Stimulated activated CD8-positive, alpha-beta memory T cell treated with anti-CD3 and anti-CD28 coated beads, Interleukin-15, amount 100 ng/mL, for 24 hours (primary cell): ENCODE results near the gene MAP1LC3B.

Experiments used
- DNase-seq: peaks from one replicate; pipeline ENCODE4 v3.0.0-alpha.2; 2020; ENCODE audit warnings: low read depth

Gene MAP1LC3B

DNA sequence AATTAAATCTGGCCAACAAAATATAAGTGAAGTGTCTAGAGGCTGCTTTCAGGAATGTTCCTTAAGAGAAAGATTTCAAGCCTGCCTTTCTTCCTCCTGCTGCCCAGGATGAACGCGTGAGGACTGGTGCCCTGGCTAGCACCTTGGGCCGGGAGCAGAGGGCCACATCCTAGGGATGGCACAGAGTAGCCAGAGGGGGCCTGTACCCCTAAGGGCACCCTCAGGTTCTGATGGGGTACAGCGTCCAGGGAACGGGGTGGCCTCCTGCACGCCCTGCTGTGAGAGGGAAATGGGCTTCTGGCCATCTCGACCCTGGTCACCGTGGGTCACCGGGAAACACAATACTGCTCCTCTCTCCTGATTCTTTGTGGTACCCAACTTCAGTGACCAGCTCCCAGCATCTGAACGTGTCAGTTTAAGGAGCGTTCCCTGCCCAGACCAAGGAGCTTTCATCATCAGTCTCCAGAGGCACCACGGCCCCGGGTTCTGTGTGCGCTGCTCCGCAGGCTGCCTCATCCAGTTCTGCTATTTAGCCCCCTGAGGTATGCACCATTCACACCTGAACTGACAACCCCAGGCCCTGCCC, 40.3 kb downstream of the MAP1LC3B start:
- no peak for DNase-seq

DNA sequence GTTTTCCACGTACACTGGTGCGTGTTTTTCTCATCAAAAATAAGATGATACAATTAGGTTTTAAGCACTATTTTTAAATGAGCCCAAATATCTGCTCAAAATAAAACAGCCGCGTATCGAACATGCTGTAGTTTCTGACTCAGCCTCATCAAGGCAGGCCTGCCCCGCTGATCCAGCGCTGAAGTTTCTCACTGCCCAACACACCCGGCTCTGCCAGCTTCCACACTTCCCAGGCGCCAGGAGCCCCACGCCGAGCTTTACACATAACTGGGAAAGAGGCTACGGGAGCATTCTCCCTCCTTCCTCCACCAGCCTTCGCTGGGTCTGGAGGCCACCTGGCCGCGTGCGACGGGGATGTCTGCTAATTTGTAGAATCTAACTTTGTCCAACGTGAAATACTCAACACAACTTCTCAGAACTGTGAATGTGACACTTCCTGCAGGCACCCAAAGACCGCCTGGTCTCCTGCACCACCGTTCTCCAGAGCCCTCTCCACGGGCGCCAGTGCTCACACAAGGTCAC, 42.1 kb downstream of the MAP1LC3B start:
- no peak for DNase-seq

DNA sequence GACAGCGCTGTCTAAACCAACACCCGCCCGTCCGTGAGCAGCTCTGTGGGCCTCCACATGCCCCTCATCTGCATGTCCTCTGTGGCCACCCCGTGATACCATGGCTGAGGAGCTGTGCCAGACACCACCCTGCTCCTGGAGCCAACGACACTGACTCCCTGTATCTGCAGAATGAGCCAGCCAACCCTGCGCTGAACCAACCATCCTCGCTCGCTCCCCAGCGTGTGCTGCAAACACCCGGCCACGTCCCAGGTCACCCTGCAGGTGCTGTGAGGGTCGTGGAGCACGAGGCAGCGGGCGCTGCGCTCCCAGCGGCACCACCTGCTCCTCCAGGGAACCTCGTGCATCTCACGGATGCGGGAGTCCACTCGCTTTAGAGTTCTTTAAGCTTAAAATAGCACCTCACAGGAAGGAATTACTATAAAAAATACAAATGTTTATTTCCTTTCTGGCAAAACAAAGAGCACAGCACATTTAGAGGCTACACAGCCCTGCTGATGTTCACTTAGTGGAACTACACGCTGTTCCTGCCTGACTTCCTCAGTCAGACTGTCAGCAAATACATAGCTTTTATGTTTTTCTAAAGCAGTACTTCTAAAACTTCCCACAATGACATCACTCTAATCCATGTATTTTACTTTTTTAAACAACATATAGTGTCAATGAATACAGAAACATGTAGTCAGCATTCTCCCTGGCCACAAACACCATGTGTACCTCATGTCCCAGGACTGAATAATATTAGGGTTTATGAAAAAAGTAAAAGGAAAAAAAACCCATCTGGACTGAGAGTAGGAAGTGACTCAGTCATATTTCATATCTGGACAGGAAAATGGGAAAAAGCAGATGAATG, 43.5 kb downstream of the MAP1LC3B start:
- DNase-seq = no peak

DNA sequence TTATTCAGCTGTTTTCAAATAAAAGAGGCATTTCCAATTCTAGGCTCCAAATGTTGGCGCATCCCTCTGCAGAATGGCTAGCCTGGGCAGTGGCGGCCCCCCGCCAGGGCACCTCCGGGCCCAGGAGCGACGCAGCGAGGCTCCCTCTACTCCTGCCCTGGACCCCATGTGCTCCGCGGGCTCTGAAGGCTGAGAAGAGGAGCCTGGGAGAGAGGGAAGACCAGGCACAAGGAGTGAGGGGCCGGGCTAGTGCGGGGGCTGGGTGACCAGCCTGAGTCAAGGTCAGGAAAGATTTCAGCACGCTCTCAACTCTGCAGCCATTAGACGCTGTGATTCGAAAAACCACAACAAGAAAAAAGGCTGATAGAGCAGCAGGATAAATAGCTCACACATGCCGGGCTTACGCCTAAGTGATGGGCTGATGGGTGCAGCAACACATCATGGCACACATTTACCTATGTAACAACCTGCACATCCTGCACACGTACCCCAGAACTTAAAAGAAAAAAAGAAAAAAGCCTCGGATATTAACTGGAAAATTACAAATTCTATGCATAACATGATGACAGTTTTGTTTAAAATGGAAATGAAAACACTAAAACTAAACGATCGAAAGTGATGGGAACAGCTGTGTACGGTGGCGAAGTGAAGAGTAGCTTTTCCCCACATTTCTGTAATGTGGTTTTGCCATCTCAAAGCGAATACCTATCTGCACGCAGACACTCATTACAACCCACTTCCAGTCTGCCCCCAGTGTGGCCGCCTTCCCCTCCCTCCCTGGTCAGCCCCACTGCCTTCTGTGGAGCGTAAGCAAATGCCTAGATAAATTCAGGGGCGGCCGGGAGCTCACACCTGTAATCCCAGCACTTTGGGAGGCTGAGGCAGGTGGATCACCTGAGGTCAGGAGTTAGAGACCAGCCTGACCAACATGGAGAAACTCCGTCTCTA, 44.4 kb downstream of the MAP1LC3B start:
- no peak for DNase-seq

DNA sequence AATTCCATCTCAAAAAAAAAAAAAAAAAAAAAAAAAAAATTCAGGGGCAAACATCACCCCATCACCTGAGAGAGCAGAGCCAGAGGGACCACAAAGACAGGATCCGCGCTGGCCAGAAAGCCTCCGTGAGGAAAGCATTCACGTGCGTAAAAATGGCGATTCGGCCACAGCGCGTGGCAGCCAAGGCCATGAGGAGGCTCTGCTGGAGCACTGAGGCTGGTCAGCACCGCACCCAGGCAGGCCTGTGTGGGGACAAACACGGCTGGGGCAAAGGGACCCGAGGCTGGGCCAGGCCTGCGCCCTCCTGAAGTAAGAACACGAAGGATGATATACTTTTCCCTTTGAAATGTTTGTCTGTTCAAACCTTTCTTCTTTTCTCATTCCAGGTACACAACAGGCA, 45.2 kb downstream of the MAP1LC3B start:
- DNase-seq = no peak

DNA sequence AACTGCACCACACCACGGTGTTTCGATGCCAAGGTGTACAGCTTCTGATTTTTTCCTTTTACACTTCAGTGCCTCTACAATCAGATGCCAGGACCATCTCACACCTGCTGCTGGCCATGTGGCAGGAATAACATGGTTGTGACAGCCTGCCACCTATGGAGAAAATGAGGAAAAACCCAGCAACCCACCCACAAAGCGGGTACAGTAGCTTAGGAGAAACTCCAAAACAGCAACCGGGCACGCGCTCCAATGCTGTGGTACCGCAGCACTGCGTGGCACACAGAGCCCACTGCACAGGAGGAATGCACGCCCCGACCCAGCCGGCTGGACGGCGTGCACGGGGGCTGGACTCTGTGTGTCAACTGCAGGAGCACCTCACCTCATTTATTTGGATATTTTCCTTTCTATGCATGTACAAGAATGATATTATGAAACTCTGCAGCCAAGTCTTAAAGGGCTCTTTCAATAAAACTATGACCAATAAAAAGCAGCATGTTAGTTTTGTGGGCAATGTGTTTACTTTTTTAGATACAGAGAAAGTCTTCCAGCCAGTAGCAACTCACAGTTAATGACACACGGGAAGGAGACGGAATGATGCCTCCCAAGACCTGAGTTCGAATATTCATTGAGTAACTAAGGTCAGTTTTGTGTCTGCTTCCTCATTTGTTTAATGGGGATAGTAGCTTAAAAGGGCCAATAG, 45.9 kb downstream of the MAP1LC3B start:
- no peak for DNase-seq

DNA sequence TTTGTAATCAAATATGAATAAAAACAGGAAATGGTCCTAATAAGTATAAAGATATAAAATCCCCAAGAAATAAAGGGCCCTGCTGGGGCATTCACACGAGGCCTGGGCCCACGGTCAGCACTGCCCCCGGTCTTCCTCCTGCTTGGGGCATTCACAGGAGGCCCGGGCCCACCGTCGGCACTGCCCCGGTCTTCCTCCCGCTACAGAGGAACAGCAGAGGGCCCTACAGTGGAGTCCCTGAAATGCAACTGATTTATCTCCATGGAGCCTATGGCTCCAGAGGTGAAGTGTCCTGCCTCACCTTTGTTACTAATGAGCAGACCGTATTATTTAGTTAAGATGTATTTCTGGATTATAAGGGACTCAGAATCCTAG, 46.5 kb downstream of the MAP1LC3B start:
- no peak for DNase-seq

DNA sequence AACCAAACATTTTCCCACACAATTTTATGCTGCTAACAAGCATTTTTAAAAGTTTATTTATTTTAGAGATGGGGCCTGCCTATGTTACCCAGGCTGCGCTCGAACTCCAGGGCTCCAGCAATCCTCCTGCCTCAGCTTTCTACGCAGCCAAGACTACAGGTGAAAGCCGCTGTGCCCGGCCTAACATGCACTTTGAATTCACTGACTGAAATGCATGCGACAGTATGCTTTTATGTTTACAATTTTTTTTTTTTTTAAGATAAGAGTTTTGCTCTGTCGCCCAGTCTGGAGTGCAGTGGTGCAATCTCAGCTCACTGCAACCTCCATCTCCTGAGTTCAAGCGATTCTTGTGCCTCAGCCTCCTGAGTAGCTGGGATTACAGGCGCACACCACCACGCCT, 47.8 kb downstream of the MAP1LC3B start:
- no peak for DNase-seq

DNA sequence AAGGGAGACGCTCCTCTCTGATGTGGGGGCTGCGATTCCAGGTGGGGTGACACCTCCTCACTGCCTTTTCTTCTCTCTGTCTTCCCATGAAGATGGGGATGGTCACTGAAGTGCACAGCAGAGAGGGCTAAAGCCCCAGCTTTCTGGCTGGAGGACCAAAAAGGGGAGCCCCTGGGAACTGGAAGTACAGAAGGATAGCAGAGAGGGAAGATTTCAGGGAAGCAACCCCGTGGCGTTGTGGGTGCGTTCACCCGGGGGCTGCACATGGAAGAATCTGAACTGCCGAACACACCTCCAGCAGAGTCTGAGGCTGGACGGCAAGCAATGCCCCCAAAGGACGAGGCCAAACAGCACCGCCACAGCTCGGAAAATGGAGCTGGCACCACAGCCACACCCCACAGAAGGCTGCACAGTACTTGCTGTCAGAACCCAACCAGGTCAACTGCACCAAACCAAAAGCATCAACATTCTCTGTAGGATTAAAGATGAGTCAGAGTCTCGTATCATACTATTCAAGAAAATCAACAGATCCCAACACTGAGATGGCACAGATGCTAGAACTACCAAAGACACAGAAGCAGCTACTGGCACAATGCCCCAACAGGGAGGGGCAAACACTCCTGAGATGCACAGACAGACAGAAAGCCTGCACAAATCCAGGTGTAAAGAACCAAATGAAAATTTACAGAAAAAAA, 49.9 kb downstream of the MAP1LC3B start:
- DNase-seq = no peak

DNA sequence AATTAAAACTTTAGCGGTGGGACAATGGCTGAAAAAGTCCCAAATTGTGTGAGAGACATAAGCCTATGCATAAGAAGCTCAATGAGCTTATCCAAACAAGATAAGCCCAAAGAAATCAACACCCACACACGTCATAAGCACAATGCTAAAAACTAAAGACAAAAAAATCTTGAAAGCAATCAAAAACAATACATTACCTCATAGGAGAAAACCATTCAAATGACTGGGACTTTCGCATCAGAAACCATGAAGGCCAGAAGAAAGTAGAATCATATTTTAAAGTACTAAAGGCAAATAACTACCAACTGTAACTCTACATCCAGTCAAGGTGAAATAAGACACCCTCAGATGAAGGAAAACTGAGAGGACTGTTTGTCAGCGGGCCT, 50.4 kb downstream of the MAP1LC3B start:
- no peak for DNase-seq

DNA sequence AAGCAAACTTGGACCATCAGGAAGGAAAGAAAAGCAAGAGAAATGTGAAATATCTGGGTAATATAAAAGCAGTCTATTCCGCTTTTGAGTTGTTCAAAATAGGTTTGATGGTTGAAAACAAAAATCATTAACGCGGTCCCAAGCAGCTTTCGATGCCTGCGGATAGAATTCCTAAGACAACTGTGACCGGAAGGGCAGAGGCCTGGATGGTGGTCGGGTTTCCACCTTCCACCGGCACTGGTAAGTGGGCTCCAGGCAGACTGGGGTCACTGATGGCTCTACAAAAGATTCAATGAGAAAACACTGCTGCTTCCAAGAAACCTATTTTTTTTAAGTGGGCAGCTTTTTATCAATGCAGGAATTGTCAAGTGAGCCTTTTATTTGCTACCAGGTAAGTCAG, 50.9 kb downstream of the MAP1LC3B start:
- no peak for DNase-seq

DNA sequence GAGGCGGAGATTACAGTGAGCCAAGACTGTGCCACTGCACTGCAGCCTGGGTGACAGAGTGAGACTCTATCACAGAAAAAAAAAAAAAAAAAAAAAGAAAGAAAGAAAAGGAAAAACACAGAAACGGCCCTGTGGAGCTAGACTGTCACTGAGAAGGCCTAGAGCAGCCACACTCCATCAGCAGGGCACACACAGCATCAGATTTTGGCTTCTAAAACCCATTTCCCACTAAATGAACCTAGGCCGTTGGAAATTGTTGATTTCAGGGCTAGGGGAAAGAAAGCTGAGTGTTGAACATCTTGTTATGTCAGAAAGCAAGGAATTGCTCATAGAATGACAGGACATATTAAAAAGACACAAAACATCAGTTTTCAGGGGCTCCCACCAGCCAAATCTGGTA, 51.8 kb downstream of the MAP1LC3B start:
- DNase-seq = no peak

DNA sequence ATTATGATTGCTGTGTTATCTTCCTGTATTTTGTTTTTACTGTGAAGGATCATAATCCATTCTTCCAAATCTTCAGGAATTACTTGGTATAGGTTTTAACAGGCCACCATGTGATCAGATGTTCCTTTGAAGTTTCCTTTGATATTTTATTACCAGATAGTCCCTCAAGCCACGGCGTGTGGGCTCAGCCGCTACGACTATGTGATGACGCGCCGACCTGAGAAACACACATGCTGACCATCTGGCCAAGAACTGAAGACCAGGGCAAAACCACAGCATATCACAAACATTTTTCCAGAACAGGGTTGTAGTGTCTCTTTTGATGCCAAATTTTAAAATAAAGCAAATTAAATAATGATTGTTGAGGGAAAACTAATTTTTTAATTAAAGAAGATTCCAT, 53.4 kb downstream of the MAP1LC3B start:
- DNase-seq = no peak

DNA sequence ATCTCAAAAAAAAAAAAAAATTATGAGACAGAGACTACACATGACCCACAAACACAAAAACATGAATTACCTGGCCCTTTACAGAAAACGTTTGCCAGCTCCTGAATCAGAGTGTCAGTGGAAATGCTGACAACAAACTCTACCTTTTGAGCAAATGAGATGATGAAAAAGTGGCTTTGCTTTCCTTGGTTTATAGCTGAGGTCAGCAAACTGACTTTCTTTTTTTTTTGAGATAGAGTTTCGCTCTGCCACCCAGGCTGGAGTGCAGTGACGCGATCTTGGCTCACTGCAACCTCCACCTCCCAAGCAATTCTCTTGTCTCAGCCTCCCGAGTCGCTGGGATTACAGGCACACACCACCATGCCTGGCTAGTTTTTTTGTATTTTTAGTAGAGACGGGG, 54.3 kb downstream of the MAP1LC3B start:
- no peak for DNase-seq

DNA sequence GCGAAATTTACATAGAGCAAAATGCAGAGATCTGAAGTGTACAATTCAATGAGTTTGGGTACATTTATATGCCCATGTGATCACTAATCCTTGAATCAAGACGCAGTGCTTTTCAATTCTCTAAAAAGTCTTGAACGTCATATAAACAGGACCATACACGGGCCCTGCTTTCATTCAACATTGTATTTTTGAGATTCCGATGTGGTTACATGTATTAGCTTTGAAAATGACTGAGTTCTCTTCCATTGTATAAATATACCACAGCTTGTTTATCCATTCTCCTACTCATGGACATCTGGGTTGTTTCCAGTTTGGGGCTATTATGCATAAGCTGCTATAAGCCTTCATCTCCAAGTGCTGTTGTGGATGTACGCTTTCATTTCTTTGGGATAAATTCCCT, 55.2 kb downstream of the MAP1LC3B start:
- DNase-seq = no peak

DNA sequence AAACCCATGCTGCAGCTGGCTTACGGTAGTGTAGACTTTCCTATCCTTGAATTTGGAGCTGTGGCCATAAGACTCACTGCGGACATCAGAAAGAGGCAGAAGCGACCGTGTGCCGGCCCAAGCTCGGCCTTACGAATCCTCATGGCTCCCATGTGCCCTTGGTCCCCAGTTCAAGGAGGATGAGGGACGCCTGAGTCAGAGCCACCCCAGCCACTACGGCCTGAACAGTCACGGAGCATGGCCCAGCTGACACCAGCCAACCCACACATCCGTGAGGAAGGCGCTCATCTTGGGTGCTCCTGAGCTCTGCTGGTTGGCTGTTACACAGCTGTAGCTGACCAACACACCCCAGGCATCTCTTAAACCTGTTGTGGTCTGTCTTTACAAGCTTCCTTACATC, 56.7 kb downstream of the MAP1LC3B start:
- DNase-seq = no peak

DNA sequence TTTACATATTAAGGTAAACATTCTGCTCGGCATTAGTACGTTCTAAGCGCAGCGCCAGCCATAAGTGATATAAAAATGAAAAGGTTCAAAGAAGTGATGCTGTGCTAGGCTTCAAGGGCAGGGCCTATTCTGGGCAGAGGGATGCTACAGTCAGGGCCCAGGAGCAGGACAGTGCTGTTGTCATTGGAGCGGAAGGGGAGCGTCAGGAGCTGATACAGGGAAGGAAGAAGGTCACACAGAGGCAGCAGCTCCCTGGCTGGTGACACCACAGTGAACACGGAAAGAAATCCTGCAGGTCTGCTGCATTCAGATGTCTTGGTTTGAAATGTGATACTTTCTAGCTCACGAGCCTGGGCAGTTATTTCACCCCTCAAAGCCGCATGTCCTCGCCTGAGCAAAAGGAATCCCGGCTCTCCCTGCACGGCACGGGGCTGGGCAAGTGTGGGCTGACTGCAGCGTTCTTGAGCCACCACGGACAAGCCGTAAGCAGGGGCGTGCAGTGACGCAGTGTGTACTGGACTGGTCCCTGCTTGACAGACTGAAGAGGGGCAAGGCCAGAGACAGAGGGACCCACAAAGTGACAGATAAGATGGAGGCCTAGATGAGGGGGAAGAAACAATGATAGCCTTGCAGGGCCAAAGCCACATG, 59.6 kb downstream of the MAP1LC3B start:
- DNase-seq = no peak

DNA sequence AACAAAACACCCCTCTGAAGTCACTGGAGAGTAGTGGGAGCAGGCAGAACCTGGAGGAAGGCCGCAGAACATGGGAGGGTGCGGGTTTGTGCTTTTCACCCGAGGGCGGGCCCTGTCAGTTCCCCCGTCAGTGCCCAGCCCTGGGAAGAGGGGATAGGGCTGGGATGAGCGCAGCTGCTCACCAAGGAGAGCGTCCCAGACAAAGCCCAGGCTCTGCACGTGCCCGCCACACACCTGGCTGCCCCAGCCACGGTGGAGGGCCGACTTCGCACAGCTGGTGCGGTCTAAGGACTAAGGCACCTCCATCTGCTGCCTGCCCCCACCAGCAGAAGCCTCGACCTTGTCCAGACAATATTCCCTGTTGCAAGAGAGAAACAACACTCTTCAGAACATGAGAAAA, 61.2 kb downstream of the MAP1LC3B start:
- no peak for DNase-seq
